Chondrocyte (in vitro differentiated cells): ENCODE results near the gene MSL3B.
A peak's percentile ranks its signal among the peaks of the same experiment; 100 is the strongest.

Experiments
- DNase-seq: peaks from one replicate; pipeline ENCODE4 v3.0.0; 2021; ENCODE audit warnings: mixed read lengths, low spot score
- H3K27ac Mint-ChIP-seq: one replicate; pipeline ENCODE4 v1.8.0; 2021; ENCODE audit warnings: mild to moderate bottlenecking, moderate library complexity, mixed read lengths; ENCODE audit not compliant: unreplicated experiment
- H3K27me3 Mint-ChIP-seq: 2 replicates; pipeline ENCODE4 v1.8.0; 2021; ENCODE audit warnings: low read depth, mixed read lengths
- H3K36me3 Mint-ChIP-seq: 2 replicates; pipeline ENCODE4 v1.8.0; 2021; ENCODE audit warnings: low read depth, mixed read lengths
- H3K4me1 Mint-ChIP-seq: 2 replicates; pipeline ENCODE4 v1.8.0; 2021; ENCODE audit warnings: low read depth, mild to moderate bottlenecking, mixed read lengths
- H3K4me3 Mint-ChIP-seq: one replicate; pipeline ENCODE4 v1.8.0; 2021; ENCODE audit warnings: mild to moderate bottlenecking, moderate library complexity, mixed read lengths; ENCODE audit not compliant: unreplicated experiment
- H3K9me3 Mint-ChIP-seq: 2 replicates; pipeline ENCODE4 v1.8.0; 2021; ENCODE audit warnings: low read depth, mixed read lengths
- CTCF ChIP-seq: fragments of 200-600 bp; sonication (generic); IDR thresholded peaks from 2 replicates; pipeline ENCODE4 v1.5.0; 2021; ENCODE audit warnings: antibody characterized with exemption, mild to moderate bottlenecking, moderate library complexity

MSL3B gene

GRCh38 chr2:233818639-233819621 lies 49.3 kb downstream of the MSL3B start:
- no peak overlapping the region for H3K27ac Mint-ChIP-seq
- peaks cover 1% of the 10 kb centered on the region for H3K36me3 Mint-ChIP-seq
- H3K27me3 Mint-ChIP-seq: peaks cover 6% of the 10 kb centered on the region
- H3K4me3 Mint-ChIP-seq: no peak overlapping the region
- no peak for TF ChIP-seq CTCF
- peaks cover 24% of the 10 kb centered on the region for H3K4me1 Mint-ChIP-seq
- no peak for DNase-seq
- no peaks in the 10 kb centered on the region for H3K9me3 Mint-ChIP-seq

- H3K27ac Mint-ChIP-seq: peak overlapping the region; percentile 49
- H3K4me3 Mint-ChIP-seq: no peak overlapping the region
- peaks cover 6% of the 10 kb centered on the region for H3K27me3 Mint-ChIP-seq
- H3K36me3 Mint-ChIP-seq: peaks cover 1% of the 10 kb centered on the region
- no peak for DNase-seq
- peaks cover 24% of the 10 kb centered on the region for H3K4me1 Mint-ChIP-seq
- H3K9me3 Mint-ChIP-seq: no peaks in the 10 kb centered on the region
- TF ChIP-seq CTCF: no peak
Observed at GRCh38 chr2:233817995-233818638, 50.1 kb downstream of the MSL3B start.

- no peaks in the 10 kb centered on the region for H3K9me3 Mint-ChIP-seq
- no peak overlapping the region for H3K4me3 Mint-ChIP-seq
- H3K4me1 Mint-ChIP-seq: peaks cover 26% of the 10 kb centered on the region
- peaks cover 1% of the 10 kb centered on the region for H3K36me3 Mint-ChIP-seq
- DNase-seq: no peak
- H3K27ac Mint-ChIP-seq: peak overlapping the region; percentile 75
- no peak for TF ChIP-seq CTCF
- peaks cover 6% of the 10 kb centered on the region for H3K27me3 Mint-ChIP-seq
Observed at GRCh38 chr2:233817361-233817911, 50.8 kb downstream of the MSL3B start.

- Mint-ChIP-seq H3K27me3 (peaks cover 8% of the 10 kb centered on the region), H3K36me3 (peaks cover 1% of the 10 kb centered on the region), H3K4me3 (no peak overlapping the region), H3K4me1 (peaks cover 26% of the 10 kb centered on the region), H3K9me3 (no peaks in the 10 kb centered on the region), H3K27ac (peak overlapping the region; percentile 75)
- no peak for DNase-seq
- TF ChIP-seq CTCF: no peak
Observed at GRCh38 chr2:233816771-233817170, 51.4 kb downstream of the MSL3B start.

GRCh38 chr2:233816334-233816733 lies 51.9 kb downstream of the MSL3B start:
- Mint-ChIP-seq H3K36me3 (peaks cover 1% of the 10 kb centered on the region), H3K27ac (peak overlapping the region; percentile 50), H3K27me3 (peaks cover 8% of the 10 kb centered on the region), H3K4me3 (no peak overlapping the region), H3K9me3 (no peaks in the 10 kb centered on the region), H3K4me1 (peaks cover 26% of the 10 kb centered on the region)
- TF ChIP-seq CTCF: no peak
- DNase-seq: no peak
